ENCODE measurements around the gene TRIM60. TPM values are rescaled to one million over a fixed set of nuclear protein-coding genes. Genes with fewer than 3 reads are reported as not detected.

TRIM60 gene
- total and polyA plus RNA-seq, 2 of the 4 experiments (the other 2 are of a cell fraction) = not detected

- Histone ChIP-seq H4K20me1 (ENCODE audit: insufficient read depth, low read length) (no peaks in the 10 kb centered on the region), H3K9me3 (ENCODE audit: control insufficient read depth, insufficient read depth, low read length) (no peaks in the 10 kb centered on the region), H3K27ac (ENCODE audit: insufficient read depth, low read length) (no peak overlapping the region), H2BK5ac (ENCODE audit: low read depth, low read length, poor library complexity, severe bottlenecking) (no peak overlapping the region), H4K8ac (ENCODE audit: low read depth in 2 of 2, low read length in 2 of 2) (no peak overlapping the region), H2BK20ac (ENCODE audit: low read depth, low read length) (no peak overlapping the region), H4K5ac (ENCODE audit: low read depth, low read length) (no peak overlapping the region), H3K4me2 (ENCODE audit: low read depth, low read length) (no peak overlapping the region), H3K23ac (ENCODE audit: low read depth, low read length) (no peak overlapping the region), H3K27me3 (ENCODE audit: control insufficient read depth, insufficient read depth, low read length) (no peaks in the 10 kb centered on the region; the same call in 1 of the 2 replicates), H2AK9ac (replicated peaks; ENCODE audit: low read depth, low read length, poor library complexity) (no peak overlapping the region), H3K36me3 (ENCODE audit: control insufficient read depth, insufficient read depth, low read length) (no peaks in the 10 kb centered on the region), H4K91ac (ENCODE audit: insufficient read depth, low read depth, low read length) (no peak overlapping the region), H3K4me1 (ENCODE audit: control insufficient read depth, insufficient read depth, low read length) (no peaks in the 10 kb centered on the region), H3K18ac (ENCODE audit: low read depth, low read length) (no peak overlapping the region), H2BK15ac (ENCODE audit: low read depth, low read length) (no peak overlapping the region), H3K9me1 (ENCODE audit: insufficient read depth, low read length) (no peaks in the 10 kb centered on the region), H3K4ac (ENCODE audit: low read depth, low read length) (no peak overlapping the region), H3K56ac (ENCODE audit: extremely low read depth, insufficient read depth, low read length) (no peak overlapping the region), H2AFZ (replicated peaks; ENCODE audit: low read length, poor library complexity) (no peak overlapping the region), H3K4me3 (ENCODE audit: insufficient read depth, low read depth, low read length) (no peak overlapping the region), H2BK120ac (ENCODE audit: low read depth, low read length) (no peak overlapping the region), H3K79me1 (ENCODE audit: low read depth in 1 of 2, low read length in 2 of 2) (no peaks in the 10 kb centered on the region), H2AK5ac (ENCODE audit: low read depth, low read length) (no peak overlapping the region), H3K14ac (replicated peaks; ENCODE audit: low read depth, low read length) (no peak overlapping the region), H3K9ac (ENCODE audit: low read depth, low read length) (no peak overlapping the region)
- CTCF ChIA-PET = interaction anchor here (0.8 kb wide), 1 partner anchor 96 kb away, joined by 3 read pairs; no protein-coding TSS in a partner anchor
- in situ Hi-C loops (cut with MboI; ENCODE audit: low sequenced_read_pairs) (no loop called here), intact Hi-C loops (cut with micrococcal nuclease) (no loop called here), dilution Hi-C loops (cut with HindIII; ENCODE audit: low sequenced_read_pairs, unreplicated experiment) (no loop called here)
- POLR2A ChIA-PET (ENCODE audit: unreplicated experiment) = no interaction called here
- TF ChIP-seq POLR2A (IDR thresholded peaks at IDR 0.05; ENCODE audit: low read depth, low read length) (no peak), RCOR1 (IDR thresholded peaks at IDR 0.05; ENCODE audit: insufficient replicate concordance, low read length) (no peak), USF2 (IDR thresholded peaks at IDR 0.05; ENCODE audit: low read depth, low read length) (no peak), CEBPB (IDR thresholded peaks at IDR 0.05; ENCODE audit: low read depth, low read length) (no peak), BHLHE40 (IDR thresholded peaks at IDR 0.05; ENCODE audit: low read depth, low read length) (no peak), MXI1 (IDR thresholded peaks at IDR 0.05; ENCODE audit: borderline replicate concordance, low read depth, low read length) (no peak), FOS (IDR thresholded peaks at IDR 0.05; ENCODE audit: low read depth, low read length) (no peak), CTCF (conservative IDR thresholded peaks at IDR 0.05; ENCODE audit: low read depth, low read length) (no peak), NFE2L2 (IDR thresholded peaks at IDR 0.05; ENCODE audit: low read depth, low read length) (no peak), RAD21 (IDR thresholded peaks at IDR 0.05; ENCODE audit: low read length) (no peak), MAZ (IDR thresholded peaks at IDR 0.05; ENCODE audit: borderline replicate concordance, low read depth, low read length) (no peak), RFX5 (IDR thresholded peaks at IDR 0.05; ENCODE audit: low read depth, low read length) (no peak), ELK1 (IDR thresholded peaks at IDR 0.05; ENCODE audit: borderline replicate concordance, low read depth, low read length) (no peak), CHD1 (IDR thresholded peaks at IDR 0.05; ENCODE audit: low read depth, low read length) (no peak)
- 40% methylated on average over 2 of the region's 4 CpGs; no CpG with 5 or more reads in 1 of the 2 experiments for WGBS, 2 experiments (ENCODE audit: extremely low coverage in 2 of 2, insufficient read length in 1 of 2)
- no TSS peak for BruUV-seq (replicated peaks)
- DNase-seq (no peak), ATAC-seq (ENCODE audit: low read depth) (no peak)
Measured at GRCh38 chr4:165059386-165059785, 27.6 kb downstream of the TRIM60 start.
